Measurements from ENCODE around the gene SORT1. TPM values are rescaled to one million over a fixed set of nuclear protein-coding genes. Genes with fewer than 3 reads are reported as not detected.
"Not testable (repeated sequence)": the region's sequence is repeated elsewhere in the genome, so short reads cannot be mapped to it uniquely, and the experiment has no call there.

Gene SORT1
- 52.4 and 56.5 TPM in 2 replicates for total RNA-seq (2021)
- percentile 71 among the genes with signal in this experiment for Bru-seq, nascent RNA
- percentile 80 among the genes with signal in this experiment for BruChase-seq, experiment 1, labeled RNA remaining after a 2-hour chase
- BruChase-seq, experiment 2, labeled RNA remaining after a 6-hour chase, result percentile 83 among the genes with signal in this experiment
- long read RNA-seq, full-length matches to known transcripts, result 46 of 117 reads
- long read RNA-seq, partial matches to known transcripts, result 5 of 117 reads
- long read RNA-seq, other reads (novel, unspliced or antisense), result 66 of 117 reads

GRCh38 chr1:109397581-109398342 lies at the start of gene SORT1:
SORT1 (minus strand) TSS chr1:109397918; CDS start chr1:109397892, 26 bp downstream.
- H3K9me3 ChIP-seq (ENCODE audit: low read depth, low read length, poor library complexity, severe bottlenecking), result no peaks in the 10 kb centered on the region
- intact Hi-C loops (cut with micrococcal nuclease; ENCODE audit: unreplicated experiment), result loop anchor here (2.0 to 5.0 kb wide), 2 partner anchors 115 to 195 kb away; partner anchors contain the start of gene PSRC1
- ChIA-PET POLR2A (ENCODE audit: low non-redundant PET) (interaction anchor here (0.6 kb wide), 1 partner anchor 179 kb away, joined by 7 read pairs; no protein-coding TSS in a partner anchor), CTCF (interaction anchor here (0.5 to 1.8 kb wide), 6 partner anchors 92 to 298 kb away, joined by 3 to 23 read pairs (median 3); no protein-coding TSS in a partner anchor)
- peaks cover 31% of the 10 kb centered on the region for H3K4me1 ChIP-seq (ENCODE audit: insufficient read depth, low read length, poor library complexity, severe bottlenecking)
- H3K36me3 ChIP-seq (ENCODE audit: insufficient read depth, low read length, poor library complexity, severe bottlenecking), result peaks cover 9% of the 10 kb centered on the region
- no peaks in the 10 kb centered on the region for H3K27me3 ChIP-seq (replicated peaks; ENCODE audit: insufficient read depth, low read depth, low read length, poor library complexity)
- peak within 1 kb of the TSS; percentile 60 for H3K4me3 ChIP-seq (ENCODE audit: low read depth, low read length, poor library complexity, severe bottlenecking)
- no TSS peak for BruUV-seq (replicated peaks)
- peak; percentile 97 for DNase-seq (ENCODE audit: low spot score)
- H3K27ac ChIP-seq (ENCODE audit: low read depth, low read length, poor library complexity, severe bottlenecking), result peak within 1 kb of the TSS; percentile 36
- TF ChIP-seq EZH2 (IDR thresholded peaks at IDR 0.05; ENCODE audit: borderline replicate concordance, low read depth, low read length, poor library complexity, severe bottlenecking) (no peak), CTCF (conservative IDR thresholded peaks at IDR 0.05; ENCODE audit: low read depth, low read length) (no peak)

GRCh38 chr1:109445949-109446695 lies 48.4 kb upstream of the SORT1 start:
- H3K36me3 ChIP-seq (ENCODE audit: insufficient read depth, low read length, poor library complexity, severe bottlenecking); H3K9me3 ChIP-seq (ENCODE audit: low read depth, low read length, poor library complexity, severe bottlenecking); POLR2A ChIA-PET (ENCODE audit: low non-redundant PET); CTCF ChIA-PET; DNase-seq (ENCODE audit: low spot score); BruUV-seq (replicated peaks); H3K4me3 ChIP-seq (ENCODE audit: low read depth, low read length, poor library complexity, severe bottlenecking); H3K27ac ChIP-seq (ENCODE audit: low read depth, low read length, poor library complexity, severe bottlenecking); intact Hi-C loops (cut with micrococcal nuclease; ENCODE audit: unreplicated experiment); H3K4me1 ChIP-seq (ENCODE audit: insufficient read depth, low read length, poor library complexity, severe bottlenecking): not testable (repeated sequence)
- H3K27me3 ChIP-seq (replicated peaks; ENCODE audit: insufficient read depth, low read depth, low read length, poor library complexity), result peaks cover 73% of the 10 kb centered on the region

- H3K4me1 ChIP-seq (ENCODE audit: insufficient read depth, low read length, poor library complexity, severe bottlenecking), result no peaks in the 10 kb centered on the region
- no peak overlapping the region for H3K27ac ChIP-seq (ENCODE audit: low read depth, low read length, poor library complexity, severe bottlenecking)
- H3K27me3 ChIP-seq (replicated peaks; ENCODE audit: insufficient read depth, low read depth, low read length, poor library complexity), result peaks cover 67% of the 10 kb centered on the region
- H3K9me3 ChIP-seq (ENCODE audit: low read depth, low read length, poor library complexity, severe bottlenecking), result no peaks in the 10 kb centered on the region
- intact Hi-C loops (cut with micrococcal nuclease; ENCODE audit: unreplicated experiment), result no loop called here
- DNase-seq (ENCODE audit: low spot score), result no peak
- POLR2A ChIA-PET (ENCODE audit: low non-redundant PET), result no interaction called here
- H3K36me3 ChIP-seq (ENCODE audit: insufficient read depth, low read length, poor library complexity, severe bottlenecking), result no peaks in the 10 kb centered on the region
- CTCF ChIA-PET, result no interaction called here
- no peak overlapping the region for H3K4me3 ChIP-seq (ENCODE audit: low read depth, low read length, poor library complexity, severe bottlenecking)
- no peak for TF ChIP-seq CTCF (conservative IDR thresholded peaks at IDR 0.05; ENCODE audit: low read depth, low read length)
- no peak for TF ChIP-seq EZH2 (IDR thresholded peaks at IDR 0.05; ENCODE audit: borderline replicate concordance, low read depth, low read length, poor library complexity, severe bottlenecking)
- no TSS peak for BruUV-seq (replicated peaks)
Measured at GRCh38 chr1:109444346-109444745, 46.6 kb upstream of the SORT1 start.

Measured in A673 (cell line).